Measurements from ENCODE around the gene CYBRD1.
"Not testable (repeated sequence)": the region's sequence is repeated elsewhere in the genome, so short reads cannot be mapped to it uniquely, and the experiment has no call there.

CYBRD1 gene

GRCh38 chr2:171524018-171524401 is 1.7 kb downstream of the CYBRD1 start:
- H3K4me1 Mint-ChIP-seq = peaks cover 5 to 13% of the 10 kb centered on the region in 2 donors
- H3K27me3 Mint-ChIP-seq = peaks cover 28 to 68% of the 10 kb centered on the region in 2 donors

GRCh38 chr2:171529914-171530313 is 7.6 kb downstream of the CYBRD1 start:
- Mint-ChIP-seq H3K27me3 (peaks cover 9 to 10% of the 10 kb centered on the region in 2 donors), H3K4me3 (no peak overlapping the region), H3K4me1 (no peaks in the 10 kb centered on the region), H3K9me3 (peaks cover 4 to 5% of the 10 kb centered on the region in 2 donors), H3K27ac (no peak overlapping the region), H3K36me3 (peaks cover 0 to 5% of the 10 kb centered on the region in 2 donors)
- ATAC-seq (replicated peaks) (no peak), DNase-seq (no peak)

More at GRCh38 chr2:171524018-171524401, 1.7 kb downstream of the CYBRD1 start:
- no peak overlapping the region for H3K27ac Mint-ChIP-seq
- ATAC-seq (replicated peaks) = no peak
- no peak for DNase-seq
- no peaks in the 10 kb centered on the region for H3K36me3 Mint-ChIP-seq
- no peaks in the 10 kb centered on the region for H3K9me3 Mint-ChIP-seq
- peak overlapping the region; percentile 30 to 46 for H3K4me3 Mint-ChIP-seq

GRCh38 chr2:171530378-171530777 is 8.1 kb downstream of the CYBRD1 start:
- peaks cover 5 to 7% of the 10 kb centered on the region in 2 donors for H3K27me3 Mint-ChIP-seq
- no peak overlapping the region for H3K27ac Mint-ChIP-seq
- peaks cover 4 to 5% of the 10 kb centered on the region in 2 donors for H3K9me3 Mint-ChIP-seq
- H3K36me3 Mint-ChIP-seq = peaks cover 0 to 5% of the 10 kb centered on the region in 2 donors
- H3K4me3 Mint-ChIP-seq = no peak overlapping the region
- ATAC-seq (replicated peaks) (no peak), DNase-seq (no peak)
- no peaks in the 10 kb centered on the region for H3K4me1 Mint-ChIP-seq

GRCh38 chr2:171530859-171531258 is 8.6 kb downstream of the CYBRD1 start:
- H3K9me3 Mint-ChIP-seq, H3K4me3 Mint-ChIP-seq, H3K4me1 Mint-ChIP-seq, H3K36me3 Mint-ChIP-seq, H3K27me3 Mint-ChIP-seq, H3K27ac Mint-ChIP-seq, DNase-seq: not testable (repeated sequence)
- ATAC-seq (replicated peaks) = peak in 1 of 2 donors; percentile 14

GRCh38 chr2:171531291-171531690 is 9.0 kb downstream of the CYBRD1 start:
- no peak for ATAC-seq (replicated peaks)
- Mint-ChIP-seq H3K9me3 (peaks cover 4 to 5% of the 10 kb centered on the region in 2 donors), H3K4me1 (no peaks in the 10 kb centered on the region), H3K36me3 (peaks cover 0 to 5% of the 10 kb centered on the region in 2 donors), H3K4me3 (no peak overlapping the region), H3K27me3 (peaks cover 5 to 7% of the 10 kb centered on the region in 2 donors), H3K27ac (no peak overlapping the region)
- no peak for DNase-seq

GRCh38 chr2:171531836-171532450 is 9.7 kb downstream of the CYBRD1 start:
- DNase-seq (no peak), ATAC-seq (replicated peaks) (no peak)
- H3K27me3 Mint-ChIP-seq = peaks cover 5 to 7% of the 10 kb centered on the region in 2 donors
- H3K4me3 Mint-ChIP-seq = no peak overlapping the region
- no peaks in the 10 kb centered on the region for H3K4me1 Mint-ChIP-seq
- H3K9me3 Mint-ChIP-seq = peaks cover 4 to 5% of the 10 kb centered on the region in 2 donors
- no peak overlapping the region for H3K27ac Mint-ChIP-seq
- H3K36me3 Mint-ChIP-seq = peaks cover 0 to 5% of the 10 kb centered on the region in 2 donors

GRCh38 chr2:171533331-171533730 is 11.1 kb downstream of the CYBRD1 start:
- H3K36me3 Mint-ChIP-seq = peaks cover 0 to 5% of the 10 kb centered on the region in 2 donors
- no peak overlapping the region for H3K4me3 Mint-ChIP-seq
- no peak overlapping the region for H3K27ac Mint-ChIP-seq
- H3K9me3 Mint-ChIP-seq = peaks cover 4 to 5% of the 10 kb centered on the region in 2 donors
- DNase-seq (no peak), ATAC-seq (replicated peaks) (no peak)
- no peaks in the 10 kb centered on the region for H3K4me1 Mint-ChIP-seq
- H3K27me3 Mint-ChIP-seq = peaks cover 4 to 5% of the 10 kb centered on the region in 2 donors

GRCh38 chr2:171535528-171535927 is 13.3 kb downstream of the CYBRD1 start:
- not testable (repeated sequence) for DNase-seq; H3K4me3 Mint-ChIP-seq; H3K27me3 Mint-ChIP-seq; ATAC-seq (replicated peaks); H3K4me1 Mint-ChIP-seq; H3K27ac Mint-ChIP-seq; H3K9me3 Mint-ChIP-seq; H3K36me3 Mint-ChIP-seq

- no peak overlapping the region for H3K4me3 Mint-ChIP-seq
- ATAC-seq (replicated peaks) (peak; percentile 79 to 88), DNase-seq (no peak)
- H3K4me1 Mint-ChIP-seq = peaks cover 4 to 15% of the 10 kb centered on the region in 2 donors
- H3K27ac Mint-ChIP-seq = no peak overlapping the region
- no peaks in the 10 kb centered on the region for H3K36me3 Mint-ChIP-seq
- no peaks in the 10 kb centered on the region for H3K9me3 Mint-ChIP-seq
- H3K27me3 Mint-ChIP-seq = no peaks in the 10 kb centered on the region
These were observed 18.2 kb downstream of the CYBRD1 start for GRCh38 chr2:171540437-171540836.

GRCh38 chr2:171541202-171541887 is 19.1 kb downstream of the CYBRD1 start:
- Mint-ChIP-seq H3K4me1 (peaks cover 4 to 15% of the 10 kb centered on the region in 2 donors), H3K36me3 (no peaks in the 10 kb centered on the region), H3K9me3 (no peaks in the 10 kb centered on the region), H3K4me3 (no peak overlapping the region), H3K27me3 (no peaks in the 10 kb centered on the region), H3K27ac (no peak overlapping the region)
- DNase-seq (no peak), ATAC-seq (replicated peaks) (no peak)

- peaks cover 4 to 12% of the 10 kb centered on the region in 2 donors for H3K4me1 Mint-ChIP-seq
- ATAC-seq (replicated peaks) (no peak), DNase-seq (no peak)
- no peaks in the 10 kb centered on the region for H3K36me3 Mint-ChIP-seq
- no peaks in the 10 kb centered on the region for H3K9me3 Mint-ChIP-seq
- no peak overlapping the region for H3K4me3 Mint-ChIP-seq
- no peaks in the 10 kb centered on the region for H3K27me3 Mint-ChIP-seq
- no peak overlapping the region for H3K27ac Mint-ChIP-seq
These were observed 22.8 kb downstream of the CYBRD1 start for GRCh38 chr2:171545086-171545485.

GRCh38 chr2:171547256-171547655 is 25.0 kb downstream of the CYBRD1 start:
- ATAC-seq (replicated peaks) (no peak), DNase-seq (no peak)
- Mint-ChIP-seq H3K27ac (no peak overlapping the region), H3K4me1 (no peaks in the 10 kb centered on the region), H3K27me3 (no peaks in the 10 kb centered on the region), H3K4me3 (no peak overlapping the region), H3K36me3 (no peaks in the 10 kb centered on the region), H3K9me3 (no peaks in the 10 kb centered on the region)

- no peak for ATAC-seq (replicated peaks)
- Mint-ChIP-seq H3K27ac (no peak overlapping the region), H3K4me3 (no peak overlapping the region), H3K9me3 (no peaks in the 10 kb centered on the region), H3K27me3 (no peaks in the 10 kb centered on the region), H3K4me1 (no peaks in the 10 kb centered on the region), H3K36me3 (no peaks in the 10 kb centered on the region)
- DNase-seq = no peak
These were observed 25.4 kb downstream of the CYBRD1 start for GRCh38 chr2:171547720-171548119.

- Mint-ChIP-seq H3K4me3 (no peak overlapping the region), H3K9me3 (no peaks in the 10 kb centered on the region), H3K36me3 (no peaks in the 10 kb centered on the region), H3K27ac (no peak overlapping the region), H3K27me3 (no peaks in the 10 kb centered on the region), H3K4me1 (no peaks in the 10 kb centered on the region)
- no peak for ATAC-seq (replicated peaks)
- DNase-seq = no peak
These were observed 28.3 kb downstream of the CYBRD1 start for GRCh38 chr2:171550613-171551012.

- Mint-ChIP-seq H3K27ac (no peak overlapping the region), H3K27me3 (no peaks in the 10 kb centered on the region), H3K36me3 (no peaks in the 10 kb centered on the region), H3K9me3 (no peaks in the 10 kb centered on the region), H3K4me1 (no peaks in the 10 kb centered on the region), H3K4me3 (no peak overlapping the region)
- DNase-seq (no peak), ATAC-seq (replicated peaks) (no peak)
These were observed 29.6 kb downstream of the CYBRD1 start for GRCh38 chr2:171551836-171552235.
